Activated CD8-positive, alpha-beta memory T cell treated with anti-CD3 and anti-CD28 coated beads, Interleukin-2, amount 50 U/mL, for 1 hour (primary cell): ENCODE results near the gene NOTCH2.
A peak's percentile ranks its signal among the peaks of the same experiment; 100 is the strongest.
"Not testable (repeated sequence)": the region's sequence is repeated elsewhere in the genome, so short reads cannot be mapped to it uniquely, and the experiment has no call there.

ENCODE experiments used
- DNase-seq: peaks from one replicate; pipeline ENCODE4 v3.0.0-alpha.2; 2020; ENCODE audit errors: extremely low read depth

The NOTCH2 gene

DNA sequence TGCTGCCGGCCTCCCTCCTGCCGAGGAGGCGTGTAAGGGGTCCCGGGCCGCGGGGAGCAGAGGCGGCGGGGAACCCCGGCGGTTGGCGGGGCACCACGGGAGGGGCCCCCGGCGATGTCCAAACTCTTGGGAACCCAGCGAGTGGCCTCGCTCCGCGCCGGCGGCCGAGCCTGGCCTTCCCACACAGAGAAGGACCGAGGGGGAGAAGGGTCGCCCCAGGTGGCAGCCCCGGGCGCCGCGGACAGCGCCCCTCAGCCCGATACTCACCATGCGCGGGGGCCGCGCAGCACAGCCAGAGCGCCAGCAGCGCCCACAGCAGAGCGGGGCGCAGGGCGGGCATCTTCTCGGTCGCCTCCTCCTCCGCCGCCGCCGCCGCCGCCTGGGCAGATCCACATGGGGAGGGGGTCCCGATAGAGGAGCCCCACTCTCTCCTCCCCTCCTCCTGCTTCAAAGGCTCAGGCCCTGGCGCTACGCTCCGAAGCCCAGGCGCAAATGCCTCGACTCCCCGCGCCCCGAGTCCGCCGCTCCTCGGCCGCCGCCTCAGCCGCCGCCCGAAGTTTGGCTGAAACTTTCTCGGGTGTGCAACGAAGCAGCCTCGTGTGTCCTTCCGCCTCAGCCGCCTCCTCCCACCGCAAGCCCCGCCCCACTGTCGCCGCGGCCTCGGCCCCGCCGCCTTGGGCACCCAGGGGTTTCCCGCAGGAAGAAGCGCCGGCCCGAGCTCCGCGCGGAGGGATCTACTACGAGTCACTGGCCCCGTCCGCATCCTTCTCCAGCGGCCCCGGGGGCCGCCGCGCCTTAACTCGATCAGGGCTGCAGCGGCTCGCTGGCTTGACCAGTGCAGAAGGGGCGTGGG, at the start of gene NOTCH2:
NOTCH2 (minus strand) TSS at position 596 of the 853 bp plus-strand sequence; CDS start at position 340, 256 bp downstream.
- DNase-seq: peak; percentile 12

GRCh38 chr1:120117371-120118177, 48.1 kb upstream of the NOTCH2 start:
- not testable (repeated sequence) for DNase-seq

- not testable (repeated sequence) for DNase-seq
Observed at GRCh38 chr1:120116094-120116493, 46.6 kb upstream of the NOTCH2 start.

GRCh38 chr1:120113134-120113533, 43.7 kb upstream of the NOTCH2 start:
- DNase-seq: not testable (repeated sequence)

GRCh38 chr1:120112212-120112611, 42.8 kb upstream of the NOTCH2 start:
- not testable (repeated sequence) for DNase-seq

DNA sequence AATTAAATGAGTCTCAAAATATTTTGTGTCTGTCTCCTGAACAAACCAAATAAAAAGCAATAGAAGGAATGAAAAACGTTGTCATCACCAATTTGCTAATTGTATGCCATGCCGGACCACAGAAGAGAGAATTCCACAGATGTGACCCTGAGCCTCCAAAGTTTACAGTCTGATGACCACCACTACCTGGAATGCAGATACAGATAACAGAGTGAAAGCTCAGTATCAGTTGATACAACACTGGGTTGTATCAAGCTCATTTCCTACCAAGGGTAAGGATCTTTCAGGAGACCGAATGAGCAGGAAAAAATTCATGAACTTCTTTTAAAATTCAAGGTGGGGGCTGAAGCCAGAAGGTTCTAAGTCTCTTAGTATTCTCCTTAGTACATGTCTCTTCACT, 42.3 kb upstream of the NOTCH2 start:
- DNase-seq: not testable (repeated sequence)

DNA sequence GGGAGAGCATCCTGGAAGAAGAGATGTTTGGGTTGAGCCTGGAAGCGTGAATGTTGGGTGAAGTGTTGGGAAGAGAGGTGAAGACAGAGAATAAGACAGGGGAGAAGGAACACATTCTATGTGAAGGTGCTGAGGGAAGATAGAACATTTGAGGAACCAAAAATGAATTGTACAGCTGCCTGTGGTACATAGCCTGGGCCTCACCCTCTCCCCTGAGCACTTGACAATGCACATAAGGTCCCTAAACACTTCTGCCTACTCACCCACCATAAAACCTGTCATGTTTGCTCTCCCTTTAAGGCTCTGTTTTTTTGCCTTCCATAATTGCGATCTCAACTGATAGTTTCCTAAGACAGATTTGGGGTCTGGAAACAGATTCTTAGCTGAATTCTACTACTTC, 41.5 kb upstream of the NOTCH2 start:
- not testable (repeated sequence) for DNase-seq

DNA sequence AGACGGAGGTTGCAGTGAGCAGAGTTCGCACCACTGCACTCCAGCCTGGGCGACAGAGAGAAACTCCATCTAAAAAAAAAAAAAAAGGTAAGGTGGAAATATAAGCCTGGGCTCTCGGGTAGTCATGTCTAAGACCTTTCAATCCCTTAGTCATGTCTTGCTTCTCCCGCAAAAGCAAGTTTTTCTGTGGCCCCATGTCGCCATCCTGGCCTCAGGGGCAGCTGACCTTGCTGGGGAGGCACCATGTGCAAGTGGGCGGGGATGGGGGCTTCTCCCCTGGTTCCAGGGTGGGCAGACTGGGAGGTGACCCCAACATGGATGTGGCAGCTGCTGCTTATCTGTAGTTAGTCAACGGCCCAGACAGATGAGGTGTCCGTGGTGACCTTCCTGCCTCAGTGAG, 40.2 kb upstream of the NOTCH2 start:
- not testable (repeated sequence) for DNase-seq

- not testable (repeated sequence) for DNase-seq
Observed at GRCh38 chr1:120109180-120109579, 39.7 kb upstream of the NOTCH2 start.

GRCh38 chr1:120105288-120105687, 35.8 kb upstream of the NOTCH2 start:
- DNase-seq: not testable (repeated sequence)

GRCh38 chr1:120103768-120104167, 34.3 kb upstream of the NOTCH2 start:
- DNase-seq: not testable (repeated sequence)

DNA sequence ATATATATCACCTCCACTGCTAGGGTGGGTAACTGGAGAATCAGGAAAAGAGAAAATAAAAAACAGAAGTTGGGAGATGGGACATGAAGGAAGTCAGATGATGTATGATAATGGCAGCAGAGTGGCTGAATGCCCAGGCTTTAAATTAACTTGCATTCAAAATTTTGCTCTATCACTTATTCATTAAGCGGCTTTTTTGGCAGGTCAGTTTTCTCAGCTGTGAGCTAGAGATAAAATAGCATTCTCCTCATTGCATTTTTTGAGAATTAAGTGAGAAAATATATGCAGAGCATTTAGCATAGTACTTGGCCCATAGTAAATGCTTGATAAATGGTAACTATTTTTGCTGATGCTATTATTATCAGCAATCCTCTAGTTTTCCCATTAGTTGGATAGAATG, 32.1 kb upstream of the NOTCH2 start:
- DNase-seq: not testable (repeated sequence)

- DNase-seq: not testable (repeated sequence)
Observed at GRCh38 chr1:120100590-120100989, 31.1 kb upstream of the NOTCH2 start.

DNA sequence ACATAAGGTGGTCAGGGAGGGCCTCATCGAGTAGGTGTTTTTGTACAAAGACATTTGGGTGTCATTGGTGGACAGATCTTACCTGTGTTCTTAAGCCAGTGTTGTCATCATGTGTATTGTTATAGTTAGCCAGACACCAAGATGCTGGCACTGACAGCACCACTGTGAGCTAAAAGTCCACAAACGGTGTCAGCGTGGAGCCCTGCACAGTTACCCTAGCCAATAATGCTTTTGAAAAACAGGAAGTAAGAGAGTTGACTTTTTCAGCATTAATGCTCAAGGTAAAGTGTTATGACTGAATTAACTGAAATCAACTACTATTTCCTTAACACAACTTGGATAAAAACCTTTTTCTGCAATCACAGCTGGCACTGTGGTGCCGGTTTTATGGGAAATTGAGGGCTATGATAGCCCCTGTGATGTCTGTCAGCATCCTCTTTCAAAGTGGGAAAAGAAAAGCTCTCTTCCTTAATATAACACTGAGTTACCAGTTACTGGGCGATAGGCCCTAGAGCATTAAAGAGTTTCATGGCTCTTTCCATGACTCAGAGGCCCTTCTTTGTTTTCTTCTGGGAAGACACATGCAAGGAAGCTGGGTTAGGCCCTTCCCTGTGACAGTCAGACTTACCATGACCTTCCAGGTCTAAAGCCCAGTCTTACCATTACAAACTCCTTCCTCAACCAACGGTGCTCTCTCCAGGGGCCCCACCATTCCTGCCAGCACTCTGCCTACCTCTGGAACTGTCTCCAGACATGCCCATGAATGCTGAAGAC, 29.7 kb upstream of the NOTCH2 start:
- DNase-seq: not testable (repeated sequence)

GRCh38 chr1:120096981-120097545, 27.6 kb upstream of the NOTCH2 start:
- DNase-seq: not testable (repeated sequence)

DNA sequence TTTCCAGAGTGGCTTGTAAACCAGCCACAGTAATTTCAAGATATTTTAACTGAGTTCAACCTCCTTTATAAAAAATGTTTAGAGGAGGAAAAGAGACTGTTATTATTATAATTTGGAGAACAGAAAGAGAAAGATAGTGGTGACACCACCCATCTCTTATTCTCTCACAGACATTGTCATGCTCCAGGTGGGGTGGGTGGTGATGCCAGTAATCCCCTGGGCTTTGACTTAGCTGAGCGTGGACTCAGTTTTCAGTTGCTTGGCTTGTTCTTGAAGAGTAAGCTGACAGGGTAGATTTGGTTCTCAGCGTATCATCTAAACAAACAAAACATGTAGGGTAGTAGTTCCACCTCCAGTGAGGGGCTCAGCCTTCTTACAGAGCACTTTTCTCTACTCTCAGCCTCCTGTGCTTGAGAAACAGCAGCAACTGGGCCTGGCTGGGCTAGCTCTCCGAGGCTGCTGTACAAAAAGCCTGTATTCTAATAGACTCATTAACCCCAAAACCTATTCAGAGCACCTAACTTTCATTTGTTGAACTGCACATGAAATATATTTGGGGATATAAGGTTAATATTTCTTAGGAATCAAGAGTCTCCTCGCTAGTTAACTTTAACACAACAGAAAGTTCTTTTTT, 24.2 kb upstream of the NOTCH2 start:
- DNase-seq: not testable (repeated sequence)

GRCh38 chr1:120092232-120093218, 23.1 kb upstream of the NOTCH2 start:
- not testable (repeated sequence) for DNase-seq

GRCh38 chr1:120090830-120091229, 21.4 kb upstream of the NOTCH2 start:
- not testable (repeated sequence) for DNase-seq

- DNase-seq: peak; percentile 4
Observed at GRCh38 chr1:120087959-120088358, 18.5 kb upstream of the NOTCH2 start.

DNA sequence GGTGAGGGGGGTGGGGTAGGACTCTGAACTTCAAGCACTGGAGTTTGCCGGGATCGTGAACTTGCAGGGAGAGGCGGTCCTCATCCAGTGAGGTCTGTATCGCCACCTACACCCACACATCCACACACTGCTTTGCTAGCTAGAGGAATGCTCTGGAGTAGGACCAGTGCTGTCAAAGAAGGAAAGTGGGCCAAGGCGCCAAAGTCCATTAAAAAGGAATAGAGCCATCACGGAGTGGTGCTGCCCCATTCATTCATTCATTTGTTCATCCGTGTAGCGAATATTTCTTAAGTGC, 405 bp upstream of the NOTCH2 start:
- DNase-seq: not testable (repeated sequence)
